ENCODE data around the gene STK31.

STK31 gene

DNA sequence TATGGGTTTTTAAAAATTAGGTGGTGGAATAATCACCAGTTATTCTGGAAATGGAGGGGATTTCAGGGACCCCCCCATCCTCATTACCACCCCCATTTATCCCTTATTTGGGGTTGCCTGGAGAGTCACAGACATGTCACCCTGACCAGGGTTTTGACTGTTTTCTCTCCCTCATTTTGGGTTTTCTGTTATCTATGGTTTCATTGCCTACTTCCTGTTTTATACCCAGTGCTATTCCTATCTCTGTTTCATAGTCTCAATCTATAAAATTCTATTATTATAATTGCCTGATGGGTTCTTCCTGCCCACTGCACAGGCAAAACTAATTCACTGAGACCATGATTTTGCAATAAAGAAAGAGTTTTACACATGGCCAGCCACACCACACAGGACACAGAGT, 45.9 kb upstream of the STK31 start:
- Histone ChIP-seq H3K9ac (ENCODE audit: low read length) (no peak overlapping the region), H4K12ac (ENCODE audit: low read depth, low read length) (no peak overlapping the region), H2AK5ac (ENCODE audit: low read length) (no peak overlapping the region), H3K23ac (ENCODE audit: low read length) (no peak overlapping the region), H3K79me2 (ENCODE audit: control insufficient read depth, insufficient read depth, low read length, poor library complexity) (no peaks in the 10 kb centered on the region), H2BK120ac (ENCODE audit: insufficient read depth, low read length, poor library complexity) (no peak overlapping the region), H4K8ac (ENCODE audit: low read depth, low read length) (no peak overlapping the region), H2BK12ac (ENCODE audit: low read length) (no peak overlapping the region), H4K91ac (ENCODE audit: low read depth, low read length) (no peak overlapping the region), H3K9me3 (ENCODE audit: insufficient read depth, low read depth, low read length) (no peaks in the 10 kb centered on the region), H3K27ac (ENCODE audit: low read depth, low read length) (no peak overlapping the region), H3K4me1 (ENCODE audit: control insufficient read depth in 1 of 2, insufficient read depth in 2 of 2, low read length in 2 of 2) (peaks cover 0 to 4% of the 10 kb centered on the region in 2 experiments), H3K18ac (ENCODE audit: low read length) (no peak overlapping the region), H3K36me3 (ENCODE audit: control insufficient read depth in 1 of 2, insufficient read depth in 2 of 2, low read length in 2 of 2) (peaks cover 0 to 1% of the 10 kb centered on the region in 2 experiments), H3K14ac (ENCODE audit: low read length) (no peak overlapping the region), H3K27me3 (ENCODE audit: insufficient read depth, low read length) (no peaks in the 10 kb centered on the region), H3K4me3 (ENCODE audit: low read depth, low read length) (no peak overlapping the region), H3K4me2 (ENCODE audit: low read length) (no peak overlapping the region), H2AFZ (ENCODE audit: insufficient read depth, low read length, poor library complexity) (no peak overlapping the region), H3K79me1 (ENCODE audit: low read length) (no peaks in the 10 kb centered on the region), H3K4ac (ENCODE audit: low read depth, low read length) (no peak overlapping the region), H2BK5ac (ENCODE audit: low read depth, low read length, poor library complexity) (no peak overlapping the region)
- no peak for DNase-seq

- Histone ChIP-seq H3K79me1 (ENCODE audit: low read length) (no peaks in the 10 kb centered on the region), H3K27me3 (ENCODE audit: insufficient read depth, low read length) (no peaks in the 10 kb centered on the region)
Measured at GRCh38 chr7:23672033-23672432, 38.0 kb upstream of the STK31 start.

GRCh38 chr7:23679898-23680413, 30.1 kb upstream of the STK31 start, which contains the start of gene FAM221A:
TSS of gene FAM221A (plus strand) at chr7:23680199. CDS start at chr7:23680219, 20 bp downstream.
- peak within 1 kb of the TSS; percentile 84 for H4K8ac ChIP-seq (ENCODE audit: low read depth, low read length)
- peak within 1 kb of the TSS; percentile 68 for H3K4me2 ChIP-seq (ENCODE audit: low read length)
- DNase-seq, result peak; percentile 73 to 76
- H3K27me3 ChIP-seq (ENCODE audit: insufficient read depth, low read length), result no peaks in the 10 kb centered on the region
- H3K18ac ChIP-seq (ENCODE audit: low read length), result peak within 1 kb of the TSS; percentile 66
- no peak within 1 kb of the TSS for H3K27ac ChIP-seq (ENCODE audit: low read depth, low read length)
- no peak within 1 kb of the TSS for H2AK5ac ChIP-seq (ENCODE audit: low read length)
- peaks cover 0 to 2% of the 10 kb centered on the region in 2 experiments for H3K36me3 ChIP-seq (ENCODE audit: control insufficient read depth in 1 of 2, insufficient read depth in 2 of 2, low read length in 2 of 2)
- peak within 1 kb of the TSS; percentile 92 for H2AFZ ChIP-seq (ENCODE audit: insufficient read depth, low read length, poor library complexity)
- H2BK120ac ChIP-seq (ENCODE audit: insufficient read depth, low read length, poor library complexity), result no peak within 1 kb of the TSS
- H4K91ac ChIP-seq (ENCODE audit: low read depth, low read length), result peak within 1 kb of the TSS; percentile 5
- WGBS (ENCODE audit: extremely low coverage, insufficient coverage, insufficient read length), result no CpG with 5 or more reads among the region's 53 CpGs
- peaks cover 3 to 6% of the 10 kb centered on the region in 2 experiments for H3K4me1 ChIP-seq (ENCODE audit: control insufficient read depth in 1 of 2, insufficient read depth in 2 of 2, low read length in 2 of 2)
- H3K23ac ChIP-seq (ENCODE audit: low read length), result no peak within 1 kb of the TSS
- H3K4me3 ChIP-seq (ENCODE audit: low read depth, low read length), result peak within 1 kb of the TSS; percentile 76
- peak within 1 kb of the TSS; percentile 83 for H4K12ac ChIP-seq (ENCODE audit: low read depth, low read length)
- H2BK5ac ChIP-seq (ENCODE audit: low read depth, low read length, poor library complexity), result no peak within 1 kb of the TSS
- no peak within 1 kb of the TSS for H3K9ac ChIP-seq (ENCODE audit: low read length)
- no peak within 1 kb of the TSS for H2BK12ac ChIP-seq (ENCODE audit: low read length)
- peaks cover 2% of the 10 kb centered on the region for H3K79me1 ChIP-seq (ENCODE audit: low read length)
- H3K4ac ChIP-seq (ENCODE audit: low read depth, low read length), result peak within 1 kb of the TSS; percentile 54
- H3K14ac ChIP-seq (ENCODE audit: low read length), result peak within 1 kb of the TSS; percentile 74
- H3K79me2 ChIP-seq (ENCODE audit: control insufficient read depth, insufficient read depth, low read length, poor library complexity), result peaks cover 5% of the 10 kb centered on the region
- no peaks in the 10 kb centered on the region for H3K9me3 ChIP-seq (ENCODE audit: insufficient read depth, low read depth, low read length)

More at GRCh38 chr7:23672033-23672432, 38.0 kb upstream of the STK31 start:
- H3K9me3 ChIP-seq (ENCODE audit: insufficient read depth, low read depth, low read length), result no peaks in the 10 kb centered on the region
- H3K23ac ChIP-seq (ENCODE audit: low read length), result no peak overlapping the region
- no peak overlapping the region for H4K12ac ChIP-seq (ENCODE audit: low read depth, low read length)
- no peak overlapping the region for H3K18ac ChIP-seq (ENCODE audit: low read length)
- WGBS (ENCODE audit: extremely low coverage, insufficient coverage, insufficient read length), result no CpG with 5 or more reads among the region's 3 CpGs
- H3K4ac ChIP-seq (ENCODE audit: low read depth, low read length), result no peak overlapping the region
- no peak overlapping the region for H2AK5ac ChIP-seq (ENCODE audit: low read length)
- H2AFZ ChIP-seq (ENCODE audit: insufficient read depth, low read length, poor library complexity), result no peak overlapping the region
- no peak overlapping the region for H2BK12ac ChIP-seq (ENCODE audit: low read length)
- no peak overlapping the region for H4K8ac ChIP-seq (ENCODE audit: low read depth, low read length)
- H4K91ac ChIP-seq (ENCODE audit: low read depth, low read length), result no peak overlapping the region
- H3K14ac ChIP-seq (ENCODE audit: low read length), result no peak overlapping the region
- no peak overlapping the region for H3K4me3 ChIP-seq (ENCODE audit: low read depth, low read length)
- no peaks in the 10 kb centered on the region for H3K79me2 ChIP-seq (ENCODE audit: control insufficient read depth, insufficient read depth, low read length, poor library complexity)
- H3K4me1 ChIP-seq (ENCODE audit: control insufficient read depth in 1 of 2, insufficient read depth in 2 of 2, low read length in 2 of 2), result peaks cover 0 to 2% of the 10 kb centered on the region in 2 experiments
- DNase-seq, result no peak
- no peak overlapping the region for H3K9ac ChIP-seq (ENCODE audit: low read length)
- no peak overlapping the region for H3K4me2 ChIP-seq (ENCODE audit: low read length)
- no peak overlapping the region for H3K27ac ChIP-seq (ENCODE audit: low read depth, low read length)
- no peaks in the 10 kb centered on the region for H3K36me3 ChIP-seq (ENCODE audit: control insufficient read depth in 1 of 2, insufficient read depth in 2 of 2, low read length in 2 of 2)
- H2BK5ac ChIP-seq (ENCODE audit: low read depth, low read length, poor library complexity), result no peak overlapping the region
- no peak overlapping the region for H2BK120ac ChIP-seq (ENCODE audit: insufficient read depth, low read length, poor library complexity)

DNA sequence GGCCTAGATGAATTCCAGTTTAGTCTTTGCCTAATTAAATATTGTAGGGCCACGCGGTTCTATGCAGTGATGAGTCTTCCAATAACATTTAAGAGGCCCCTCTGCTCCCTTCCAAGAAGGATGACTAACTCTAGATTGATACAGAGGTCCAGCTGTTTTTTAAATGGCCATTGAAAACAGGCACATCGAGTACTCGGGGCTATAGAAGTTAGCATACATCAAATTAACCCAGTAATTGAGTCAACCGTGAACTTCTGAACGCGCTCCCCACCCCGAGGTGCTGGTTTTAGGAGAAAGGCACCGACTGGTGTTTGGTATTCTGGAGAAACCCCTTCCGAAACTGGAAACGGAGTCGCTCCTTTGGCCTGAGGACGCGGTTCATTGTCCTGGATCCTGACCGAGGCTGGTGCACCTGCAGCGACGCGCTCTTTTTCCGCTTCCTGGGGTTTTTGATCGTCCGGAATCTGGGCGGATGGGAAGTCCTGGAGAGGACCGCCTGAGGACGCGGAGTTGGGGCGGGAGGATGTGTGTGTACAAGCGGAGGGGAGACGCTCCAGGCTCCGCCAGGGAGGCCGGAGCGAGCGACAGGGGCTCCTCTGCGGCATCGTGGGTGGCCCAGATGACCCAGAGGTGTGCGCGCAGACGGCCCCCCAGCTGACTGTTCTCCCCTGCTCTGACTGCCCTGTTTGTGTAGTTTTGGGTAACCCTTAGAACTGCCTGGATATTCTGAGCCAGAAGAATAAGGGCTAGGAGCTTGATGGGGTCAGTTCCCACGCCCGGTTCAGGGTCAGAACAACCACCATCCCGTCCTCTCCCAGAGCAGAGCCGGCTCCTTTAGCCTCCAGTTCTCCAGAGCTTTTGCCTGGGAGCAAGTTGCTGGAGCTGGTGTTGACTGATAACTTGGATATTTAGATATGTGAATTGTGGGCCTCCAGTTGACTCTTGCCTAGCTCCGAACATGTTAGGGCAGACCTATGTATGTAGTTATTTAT, 29.3 kb upstream of the STK31 start:
- Histone ChIP-seq H4K91ac (ENCODE audit: low read depth, low read length) (peak overlapping the region; percentile 5), H2AFZ (ENCODE audit: insufficient read depth, low read length, poor library complexity) (peak overlapping the region; percentile 92), H3K9ac (ENCODE audit: low read length) (no peak overlapping the region), H3K23ac (ENCODE audit: low read length) (no peak overlapping the region), H3K4ac (ENCODE audit: low read depth, low read length) (peak overlapping the region; percentile 40), H3K4me3 (ENCODE audit: low read depth, low read length) (peak overlapping the region; percentile 76), H4K12ac (ENCODE audit: low read depth, low read length) (peak overlapping the region; percentile 19), H4K8ac (ENCODE audit: low read depth, low read length) (peak overlapping the region; percentile 84), H3K4me1 (ENCODE audit: control insufficient read depth in 1 of 2, insufficient read depth in 2 of 2, low read length in 2 of 2) (peaks cover 3 to 6% of the 10 kb centered on the region in 2 experiments), H3K14ac (ENCODE audit: low read length) (peak overlapping the region; percentile 74), H3K36me3 (ENCODE audit: control insufficient read depth in 1 of 2, insufficient read depth in 2 of 2, low read length in 2 of 2) (peaks cover 0 to 2% of the 10 kb centered on the region in 2 experiments), H3K4me2 (ENCODE audit: low read length) (peak overlapping the region; percentile 68), H3K79me2 (ENCODE audit: control insufficient read depth, insufficient read depth, low read length, poor library complexity) (peaks cover 5% of the 10 kb centered on the region), H3K27me3 (ENCODE audit: insufficient read depth, low read length) (no peaks in the 10 kb centered on the region), H2BK12ac (ENCODE audit: low read length) (no peak overlapping the region), H3K9me3 (ENCODE audit: insufficient read depth, low read depth, low read length) (no peaks in the 10 kb centered on the region), H2BK5ac (ENCODE audit: low read depth, low read length, poor library complexity) (no peak overlapping the region), H3K79me1 (ENCODE audit: low read length) (peaks cover 2% of the 10 kb centered on the region), H3K18ac (ENCODE audit: low read length) (peak overlapping the region; percentile 66), H2AK5ac (ENCODE audit: low read length) (no peak overlapping the region), H2BK120ac (ENCODE audit: insufficient read depth, low read length, poor library complexity) (no peak overlapping the region), H3K27ac (ENCODE audit: low read depth, low read length) (no peak overlapping the region)
- DNase-seq, result peak in 1 of 2 donors; percentile 29
- no CpG with 5 or more reads among the region's 42 CpGs for whole genome bisulfite sequencing (ENCODE audit: extremely low coverage, insufficient coverage, insufficient read length)
